LHCN-M2 (cell line): Measurements from ENCODE around the gene AOC1. TPM values are rescaled to one million over a fixed set of nuclear protein-coding genes. Genes with fewer than 3 reads are reported as not detected.

Source experiments
- DNase-seq: peaks from one replicate; pipeline ENCODE4 v3.0.0-alpha.2; 2012; ENCODE audit warnings: low read depth
- total RNA-seq: library from RNA; depleted of rRNA; stranded (reverse); fragments of >200 nt; gene quantifications from 2 replicates; pipeline ENCODE4 v1.2.3, GENCODE V29; 2014

The AOC1 gene
- total RNA-seq, 1 experiment from 2014 or later, result not detected

GRCh38 chr7:150831851-150832250 is 20.5 kb upstream of the AOC1 start:
- no peak for DNase-seq

- DNase-seq, result no peak
Observed at GRCh38 chr7:150835019-150835418, 17.3 kb upstream of the AOC1 start.

GRCh38 chr7:150835702-150836280 is 16.5 kb upstream of the AOC1 start:
- no peak for DNase-seq

- no peak for DNase-seq
Observed at GRCh38 chr7:150838965-150839650, 13.2 kb upstream of the AOC1 start.

GRCh38 chr7:150842018-150842417 is 10.3 kb upstream of the AOC1 start:
- DNase-seq, result no peak

GRCh38 chr7:150842716-150843115 is 9.6 kb upstream of the AOC1 start:
- no peak for DNase-seq

GRCh38 chr7:150845421-150845861 is 6.9 kb upstream of the AOC1 start:
- no peak for DNase-seq

GRCh38 chr7:150846291-150847115 is 5.8 kb upstream of the AOC1 start:
- no peak for DNase-seq

GRCh38 chr7:150847536-150847935 is 4.8 kb upstream of the AOC1 start:
- DNase-seq, result no peak

GRCh38 chr7:150848111-150848510 is 4.2 kb upstream of the AOC1 start:
- no peak for DNase-seq

GRCh38 chr7:150848561-150849115 is 3.7 kb upstream of the AOC1 start:
- no peak for DNase-seq

- no peak for DNase-seq
Observed at GRCh38 chr7:150849204-150849775, 3.0 kb upstream of the AOC1 start.

- DNase-seq, result no peak
Observed at GRCh38 chr7:150850273-150850672, 2.0 kb upstream of the AOC1 start.

- DNase-seq, result no peak
Observed at GRCh38 chr7:150851492-150852370, 586 bp upstream of the AOC1 start.

GRCh38 chr7:150854066-150855000 is 2.0 kb downstream of the AOC1 start:
- DNase-seq, result no peak

GRCh38 chr7:150855046-150855445 is 2.7 kb downstream of the AOC1 start:
- no peak for DNase-seq

- DNase-seq, result no peak
Observed at GRCh38 chr7:150855476-150856302, 3.4 kb downstream of the AOC1 start.

GRCh38 chr7:150856303-150857275 is 4.3 kb downstream of the AOC1 start:
- DNase-seq, result no peak
